Left forelimb (tissue), 1 donor: ENCODE measurements around the gene ARL5A.
"Not testable (repeated sequence)": the region's sequence is repeated elsewhere in the genome, so short reads cannot be mapped to it uniquely, and the experiment has no call there.

Source experiments
- DNase-seq: peaks from one replicate; pipeline ENCODE4 v3.0.0-alpha.2; 2018; ENCODE audit warnings: low spot score

The ARL5A gene, protein sequence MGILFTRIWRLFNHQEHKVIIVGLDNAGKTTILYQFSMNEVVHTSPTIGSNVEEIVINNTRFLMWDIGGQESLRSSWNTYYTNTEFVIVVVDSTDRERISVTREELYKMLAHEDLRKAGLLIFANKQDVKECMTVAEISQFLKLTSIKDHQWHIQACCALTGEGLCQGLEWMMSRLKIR

DNA sequence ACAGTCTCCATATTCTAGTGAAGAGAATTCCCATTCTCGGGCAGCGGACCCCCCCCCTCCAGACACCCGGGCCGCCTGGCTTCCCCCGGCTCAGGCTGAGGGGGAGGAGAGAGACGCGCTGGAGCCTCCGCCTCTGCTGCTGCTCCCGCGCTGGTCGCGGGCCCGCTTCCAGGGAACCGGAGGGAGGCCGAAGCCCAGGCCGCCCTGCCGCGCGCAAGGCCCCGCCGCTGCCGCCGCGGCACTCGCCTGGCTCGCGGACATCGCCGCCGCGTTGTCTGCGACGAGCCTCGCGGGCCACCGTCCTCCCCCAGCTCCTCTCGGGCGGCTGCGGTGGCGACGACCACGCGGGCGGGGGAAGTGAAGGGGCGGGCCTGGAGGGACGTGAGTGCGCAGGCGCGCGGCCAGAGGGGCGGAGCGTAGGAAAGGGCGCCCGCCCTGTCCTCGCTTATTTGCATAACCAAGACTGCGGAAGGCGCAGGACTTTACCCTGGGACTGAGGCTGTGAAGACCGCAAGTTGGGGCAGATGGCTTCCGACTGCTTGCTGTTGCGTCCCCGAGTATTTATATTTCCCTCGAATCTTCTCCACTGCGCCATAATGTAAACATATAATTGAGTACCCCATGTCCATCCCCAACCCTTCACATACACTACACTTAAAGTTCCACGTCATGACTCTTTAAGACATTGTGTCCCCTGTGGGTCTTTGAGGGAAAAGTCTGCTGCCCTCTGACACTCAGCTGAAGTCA is at the start of gene ARL5A:
Gene ARL5A, minus strand, starts transcription at position 279 of the 747 bp plus-strand sequence. Its CDS starts 245 bp downstream, at position 34.
- DNase-seq: peak; percentile 97

DNA sequence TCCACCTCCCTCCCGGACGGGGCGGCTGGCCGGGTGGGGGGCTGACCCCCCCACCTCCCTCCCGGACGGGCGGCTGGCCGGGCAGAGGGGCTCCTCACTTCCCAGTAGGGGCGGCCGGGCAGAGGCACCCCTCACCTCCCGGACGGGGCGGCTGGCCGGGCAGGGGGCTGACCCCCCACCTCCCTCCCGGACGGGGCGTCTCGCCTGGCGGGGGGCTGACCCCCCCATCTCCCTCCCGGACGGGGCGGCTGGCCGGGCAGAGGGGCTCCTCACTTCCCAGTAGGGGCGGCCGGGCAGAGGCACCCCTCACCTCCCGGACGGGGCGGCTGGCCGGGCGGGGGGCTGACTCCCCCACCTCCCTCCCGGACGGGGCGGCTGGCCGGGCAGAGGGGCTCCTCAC is 47.4 kb upstream of the ARL5A start:
- DNase-seq: not testable (repeated sequence)

DNA sequence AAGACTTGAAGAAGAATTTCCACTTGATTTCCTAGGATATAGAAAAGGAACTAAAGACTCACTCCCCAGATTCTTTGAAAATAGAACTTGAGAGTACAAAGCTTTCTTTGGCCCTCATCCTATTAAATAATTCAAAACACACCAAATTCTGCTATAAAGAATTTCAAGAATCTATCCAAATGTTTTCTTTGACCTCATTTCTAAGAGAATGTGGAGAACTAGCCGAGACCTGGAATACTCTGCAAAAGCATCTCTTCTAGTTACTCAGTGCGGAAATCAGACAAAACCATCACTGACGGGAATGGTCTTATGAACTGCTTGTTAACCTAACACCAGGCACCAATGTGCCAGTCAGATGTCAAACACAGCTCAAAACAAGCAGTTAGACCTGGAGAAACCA is 44.2 kb upstream of the ARL5A start:
- no peak for DNase-seq

DNA sequence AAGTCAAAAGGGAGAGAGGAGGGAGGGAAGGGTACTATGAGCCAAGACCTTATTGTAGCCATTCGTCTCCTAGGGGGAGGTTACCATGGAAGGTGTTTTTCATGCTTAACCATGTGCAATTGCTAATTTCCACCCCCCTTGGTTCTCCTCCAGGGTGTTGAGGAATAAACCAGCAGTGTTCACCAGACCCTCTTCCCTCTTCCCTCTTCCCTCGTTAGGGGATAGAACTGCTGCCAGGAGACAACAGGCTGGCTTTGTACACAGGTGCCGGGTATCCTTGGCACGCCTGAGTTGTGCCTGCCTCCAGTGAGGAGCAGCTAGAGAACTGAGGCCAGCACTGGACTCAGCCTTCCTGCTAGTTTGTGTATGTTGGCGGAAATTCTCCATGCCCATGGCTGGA is 41.1 kb upstream of the ARL5A start:
- no peak for DNase-seq

DNA sequence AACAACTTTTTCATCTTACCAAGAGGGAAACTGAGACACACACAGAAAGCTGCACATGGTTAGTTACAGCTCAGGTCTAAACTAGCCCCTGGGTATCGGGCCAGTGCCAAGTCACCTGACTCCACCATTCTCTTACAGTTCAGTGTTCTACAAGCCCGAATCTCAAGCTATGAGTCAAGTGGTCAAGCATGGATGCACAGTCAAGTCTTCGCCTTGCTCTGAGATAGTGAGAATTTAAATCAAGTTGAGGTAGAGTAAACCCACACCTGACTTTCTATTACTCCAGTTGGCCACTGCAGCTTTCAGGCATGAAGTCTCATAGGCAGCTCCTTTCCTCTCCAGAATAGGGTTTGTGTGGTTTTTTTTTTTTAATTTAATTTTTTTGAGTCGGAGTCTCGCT is 34.5 kb upstream of the ARL5A start:
- DNase-seq: no peak

DNA sequence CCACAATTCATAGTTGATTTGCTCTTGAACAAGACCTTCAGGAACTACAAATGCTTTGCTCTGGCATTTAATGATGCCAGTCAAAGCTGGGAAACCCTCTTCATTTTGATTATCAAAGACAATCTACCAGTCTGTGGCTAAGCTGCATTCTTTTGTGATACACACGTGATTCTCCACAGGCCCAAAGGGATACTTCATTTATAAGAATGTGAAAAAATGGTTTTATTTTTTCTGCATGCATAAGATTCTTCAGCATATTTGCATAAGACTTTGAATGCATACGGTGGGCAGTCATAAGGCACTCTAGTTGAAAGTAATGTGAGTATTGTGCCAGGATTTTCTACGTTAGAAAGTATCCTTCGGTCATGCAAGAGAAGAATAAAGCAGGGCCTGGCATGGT is 33.0 kb upstream of the ARL5A start:
- DNase-seq: no peak

DNA sequence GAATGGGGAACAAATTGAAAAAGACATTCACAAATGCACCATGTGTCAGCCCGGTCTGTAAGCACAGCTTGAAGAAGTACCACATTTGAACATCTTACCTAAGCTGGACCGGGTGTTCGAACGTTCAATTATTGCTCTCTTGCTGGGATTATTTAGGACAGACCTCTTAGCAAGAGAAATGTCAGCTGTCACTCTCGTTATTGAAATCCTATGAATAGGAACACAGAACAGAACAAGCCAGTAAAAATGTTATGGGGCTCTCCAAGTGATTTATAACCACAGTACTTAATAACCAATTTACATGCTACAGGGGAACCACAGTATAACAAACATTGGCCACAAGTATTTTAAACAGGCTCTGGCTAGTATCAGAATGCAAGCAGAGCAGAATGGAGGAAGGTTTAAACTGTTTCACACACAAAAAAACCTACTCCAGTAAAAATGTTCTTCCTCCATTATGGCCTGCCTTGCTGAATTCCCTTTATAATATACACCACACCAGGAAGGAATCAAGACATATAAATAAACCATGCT is 32.5 kb upstream of the ARL5A start:
- DNase-seq: no peak

DNA sequence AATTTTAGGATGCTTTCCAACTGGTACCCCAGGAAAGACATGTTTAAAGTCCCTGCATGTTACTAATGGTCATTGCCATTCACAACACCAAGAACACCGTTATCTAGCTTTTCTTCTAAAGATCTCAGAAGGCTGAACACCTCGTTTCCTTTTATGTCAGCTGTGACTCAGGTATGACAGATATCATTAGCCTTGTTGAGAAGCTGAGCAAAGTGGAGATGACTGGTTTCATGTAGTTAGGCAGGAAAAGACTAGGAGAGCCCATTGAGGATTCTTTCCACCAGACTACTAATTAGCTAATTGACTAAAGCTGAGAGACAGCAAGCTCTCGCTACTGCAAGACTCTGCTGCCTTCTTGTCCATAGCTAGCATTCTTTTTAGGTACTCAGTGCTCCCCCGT is 32.0 kb upstream of the ARL5A start:
- DNase-seq: no peak

DNA sequence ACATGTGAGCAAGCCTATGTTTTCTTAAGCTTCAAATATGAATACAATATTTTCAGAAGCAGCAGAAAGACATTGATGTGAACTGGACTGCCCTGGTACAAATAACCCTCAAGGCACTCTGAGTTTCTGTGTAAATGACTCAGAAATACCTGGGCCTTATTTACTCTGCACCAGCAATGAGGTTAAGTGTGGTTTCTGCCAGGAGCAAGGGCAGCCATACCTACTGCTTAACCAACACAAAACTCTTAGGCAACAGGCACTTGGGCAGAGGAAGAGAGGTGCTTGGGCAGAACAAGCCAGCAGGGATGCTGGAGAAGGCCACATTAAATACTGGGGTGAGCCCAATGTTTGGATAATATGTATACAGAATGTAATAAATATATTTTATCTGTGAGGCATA is 29.4 kb upstream of the ARL5A start:
- DNase-seq: no peak

DNA sequence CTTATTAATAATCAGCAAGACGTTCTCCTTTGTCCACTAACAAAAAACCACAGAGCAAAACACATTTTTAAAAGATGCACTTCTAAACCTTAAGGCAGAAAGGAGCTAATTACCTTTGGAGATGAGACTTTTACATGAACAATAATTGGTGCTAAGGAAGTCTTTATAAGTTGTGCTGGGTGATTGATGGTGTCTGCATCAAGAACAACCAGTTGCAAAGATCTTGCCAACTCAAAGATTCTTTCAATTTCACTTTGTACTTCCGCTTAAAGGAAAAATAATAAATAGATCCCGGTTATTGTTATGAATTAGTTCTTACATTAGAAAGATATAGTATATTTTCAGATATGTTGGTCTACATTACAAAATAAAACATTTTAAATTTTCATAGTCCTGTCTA is 26.9 kb upstream of the ARL5A start:
- no peak for DNase-seq

DNA sequence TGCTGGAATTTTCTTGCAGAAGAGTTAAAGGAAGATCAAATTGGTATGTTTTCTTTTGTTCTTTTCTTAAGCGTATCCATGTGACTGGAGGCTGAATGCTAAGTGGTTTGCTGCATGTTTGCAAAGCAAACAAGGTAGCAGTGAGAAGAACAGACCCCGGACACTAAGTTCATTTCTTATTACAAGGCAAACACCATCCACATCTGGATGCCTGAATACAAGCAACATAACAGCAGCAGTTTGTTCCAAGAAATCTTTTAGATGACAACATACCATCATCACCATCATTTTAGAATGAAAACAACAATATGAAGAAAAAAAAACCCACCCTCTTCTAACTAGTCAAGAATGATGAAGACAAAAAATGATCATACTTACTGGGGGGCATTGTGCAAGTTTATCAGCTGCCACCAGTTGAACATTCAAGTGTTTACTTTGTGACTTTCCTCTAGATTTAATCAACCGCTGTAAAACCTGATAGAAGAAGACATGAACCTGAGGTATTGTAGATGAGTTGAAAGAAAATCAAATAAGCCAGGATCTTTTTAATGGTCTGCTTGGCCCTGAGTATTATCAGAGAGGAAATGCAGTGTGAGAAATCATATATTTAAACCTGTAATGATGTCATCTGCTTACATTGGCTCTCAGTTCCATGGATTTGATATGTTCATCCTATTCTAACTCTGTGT is 25.0 kb upstream of the ARL5A start:
- no peak for DNase-seq

DNA sequence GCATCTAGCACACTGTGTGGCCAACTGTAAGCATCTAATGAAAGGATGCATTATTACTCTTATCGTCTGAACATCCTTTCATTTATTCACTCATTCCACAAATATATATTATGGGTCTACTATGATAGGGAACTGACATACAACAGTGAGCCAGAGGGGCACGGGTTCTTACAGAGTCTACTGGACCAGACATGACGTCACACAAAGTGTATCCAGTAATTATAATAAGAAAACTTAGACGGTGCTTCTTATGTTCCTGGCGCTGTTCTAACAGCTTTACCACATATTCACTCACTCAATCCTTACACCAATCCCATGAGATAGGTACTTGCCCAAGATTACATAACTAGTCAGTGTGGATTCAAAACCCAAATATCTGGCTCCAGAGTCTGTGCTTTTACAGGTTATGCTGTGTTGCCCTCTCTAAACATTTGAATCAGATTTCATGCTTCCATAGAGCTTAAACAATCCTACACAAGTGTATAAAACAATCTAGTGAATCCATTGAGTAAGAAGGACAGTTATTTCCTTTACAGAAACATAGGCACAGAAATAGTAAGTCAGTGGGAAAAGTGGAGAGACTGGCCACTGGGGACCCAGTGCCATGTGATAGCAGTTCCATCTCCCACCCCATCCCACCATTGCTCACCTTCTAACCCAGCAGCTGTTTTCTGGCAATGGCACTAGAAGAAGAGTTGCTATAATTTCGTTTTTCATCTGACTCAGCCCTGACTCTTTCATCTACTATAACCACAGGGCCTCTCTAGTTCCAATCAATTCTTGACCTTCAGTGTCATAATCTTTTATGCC is 24.2 kb upstream of the ARL5A start:
- DNase-seq: no peak

DNA sequence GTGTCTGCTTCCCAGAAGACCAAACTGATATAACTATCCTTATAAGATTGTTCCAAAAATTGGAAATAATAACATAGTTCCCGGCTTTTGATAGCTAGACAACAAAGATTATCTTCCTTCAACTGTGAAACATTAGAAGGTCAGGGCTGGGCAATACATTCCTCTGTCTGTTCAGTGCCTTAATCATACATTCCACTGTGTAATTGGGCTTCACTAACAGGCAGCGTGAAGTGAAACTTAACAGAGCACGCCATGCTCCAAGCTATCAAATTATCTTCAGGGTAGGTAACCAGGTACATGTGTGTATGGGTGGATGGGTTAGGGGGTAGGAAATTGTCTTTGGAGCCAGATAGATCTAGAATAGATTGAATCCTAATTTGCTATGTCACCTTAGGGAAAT is 23.5 kb upstream of the ARL5A start:
- DNase-seq: no peak

DNA sequence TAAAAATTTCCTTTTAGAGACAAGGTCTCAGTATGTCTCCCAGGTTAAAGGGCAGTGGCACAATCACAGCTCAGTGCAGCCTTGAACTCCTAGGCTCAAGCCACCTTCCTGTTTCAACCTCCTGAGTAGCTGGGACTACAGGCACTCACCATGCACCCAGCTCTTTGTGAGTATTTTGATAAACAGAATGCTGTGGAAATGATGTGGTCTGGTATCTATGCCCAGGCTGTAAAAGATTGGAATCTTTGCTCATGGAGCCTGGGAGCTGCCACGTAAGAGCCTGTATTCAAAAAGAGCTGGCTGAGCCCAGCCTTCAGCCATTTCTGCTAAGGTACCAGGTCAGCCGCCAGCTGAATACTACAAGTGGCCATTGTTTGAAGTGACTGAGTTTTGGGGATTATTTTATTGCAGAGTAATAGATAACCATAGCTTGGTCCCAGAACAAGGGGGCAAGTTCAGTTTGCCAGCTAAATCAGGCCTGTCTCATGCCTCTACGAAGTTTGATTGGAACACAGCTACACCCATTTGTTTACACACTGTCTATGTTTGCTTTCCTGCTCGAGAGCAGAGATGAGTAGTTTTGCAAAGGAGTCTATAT is 21.3 kb upstream of the ARL5A start:
- DNase-seq: no peak

DNA sequence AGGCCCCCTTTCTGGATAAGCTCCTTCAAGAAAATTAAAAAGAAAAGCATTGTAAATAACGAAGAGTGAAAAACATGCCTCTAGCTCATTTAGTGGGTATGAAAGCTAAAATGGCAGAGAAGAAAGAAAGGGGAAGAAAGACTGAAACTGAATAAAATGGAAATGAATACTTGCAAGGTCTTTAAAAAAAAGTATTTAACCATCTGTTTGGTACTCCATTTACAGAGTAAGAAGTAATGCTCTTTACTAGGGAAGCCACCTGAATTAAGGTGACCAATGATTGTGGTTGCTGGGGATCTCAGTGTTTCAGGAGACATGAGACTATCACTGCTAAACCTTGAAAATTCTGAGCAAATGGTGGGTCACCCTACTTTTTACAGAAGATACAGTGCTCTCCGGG is 17.7 kb upstream of the ARL5A start:
- DNase-seq: no peak

DNA sequence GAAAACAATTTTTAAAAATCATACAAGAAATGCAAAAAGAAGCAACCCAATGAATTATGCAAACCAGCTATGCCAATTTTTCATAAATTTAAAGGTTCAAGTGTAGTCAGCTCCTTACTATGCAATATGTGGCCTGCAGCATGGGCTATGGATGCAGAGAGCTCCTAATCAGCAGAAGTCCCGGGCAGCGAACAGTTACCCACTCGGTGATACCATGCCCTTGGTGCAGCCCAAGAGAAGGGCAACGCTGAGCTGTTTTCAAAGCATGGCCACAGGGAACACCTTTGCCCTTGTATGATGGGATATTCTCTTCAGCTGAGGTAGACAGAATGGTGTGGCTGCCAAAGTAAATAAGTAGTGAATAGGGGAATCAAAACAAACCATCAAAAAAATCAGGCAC is 17.3 kb upstream of the ARL5A start:
- no peak for DNase-seq

DNA sequence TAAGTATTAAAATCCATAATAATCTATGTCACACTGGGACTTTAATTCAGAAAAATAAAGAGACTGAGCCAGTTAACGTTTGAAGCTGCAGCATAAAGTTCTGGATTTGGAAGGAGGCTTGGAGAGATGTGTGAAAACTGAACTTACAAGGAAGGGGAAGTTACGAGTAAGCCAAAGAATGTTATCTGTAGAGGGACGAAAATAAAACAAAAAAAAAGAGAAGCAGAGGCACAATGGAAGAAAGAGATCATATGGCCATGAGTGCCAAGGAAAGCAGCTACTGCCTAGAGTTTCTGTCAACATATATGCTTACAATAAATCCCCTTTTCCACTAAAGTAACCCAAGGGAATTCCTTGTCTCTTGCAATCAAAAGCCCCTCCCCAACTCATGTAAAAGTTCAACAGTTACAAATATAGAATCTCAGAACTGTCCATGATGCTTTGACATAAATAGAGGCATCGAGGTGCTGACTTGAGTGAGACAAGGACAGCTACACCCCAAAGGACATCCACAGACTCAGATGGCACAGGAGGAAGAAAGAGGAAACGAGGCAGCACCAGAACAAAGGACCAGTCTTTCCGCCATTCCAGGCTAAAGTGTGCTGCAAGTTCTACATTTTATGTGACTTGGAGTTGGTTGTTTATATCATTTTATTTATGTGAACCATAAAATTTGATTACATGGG is 16.1 kb upstream of the ARL5A start:
- DNase-seq: no peak

DNA sequence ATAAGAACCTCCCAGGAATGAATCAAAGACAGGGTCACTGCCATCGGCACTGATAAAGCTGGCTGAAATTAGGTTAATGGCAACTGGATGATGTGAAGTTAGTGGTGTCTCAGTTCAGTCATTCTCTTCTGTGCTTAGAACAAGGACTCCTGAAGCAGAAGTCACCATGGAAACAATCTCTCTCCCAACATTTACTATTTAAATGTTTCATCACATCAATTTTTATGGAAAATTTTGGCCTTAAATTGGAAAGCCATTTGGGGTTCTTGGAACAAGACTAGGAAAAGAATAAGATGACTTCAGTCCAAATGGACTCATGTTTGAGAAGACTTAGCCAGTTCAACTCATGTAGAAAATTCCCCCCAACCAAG is 15.5 kb upstream of the ARL5A start:
- DNase-seq: no peak

DNA sequence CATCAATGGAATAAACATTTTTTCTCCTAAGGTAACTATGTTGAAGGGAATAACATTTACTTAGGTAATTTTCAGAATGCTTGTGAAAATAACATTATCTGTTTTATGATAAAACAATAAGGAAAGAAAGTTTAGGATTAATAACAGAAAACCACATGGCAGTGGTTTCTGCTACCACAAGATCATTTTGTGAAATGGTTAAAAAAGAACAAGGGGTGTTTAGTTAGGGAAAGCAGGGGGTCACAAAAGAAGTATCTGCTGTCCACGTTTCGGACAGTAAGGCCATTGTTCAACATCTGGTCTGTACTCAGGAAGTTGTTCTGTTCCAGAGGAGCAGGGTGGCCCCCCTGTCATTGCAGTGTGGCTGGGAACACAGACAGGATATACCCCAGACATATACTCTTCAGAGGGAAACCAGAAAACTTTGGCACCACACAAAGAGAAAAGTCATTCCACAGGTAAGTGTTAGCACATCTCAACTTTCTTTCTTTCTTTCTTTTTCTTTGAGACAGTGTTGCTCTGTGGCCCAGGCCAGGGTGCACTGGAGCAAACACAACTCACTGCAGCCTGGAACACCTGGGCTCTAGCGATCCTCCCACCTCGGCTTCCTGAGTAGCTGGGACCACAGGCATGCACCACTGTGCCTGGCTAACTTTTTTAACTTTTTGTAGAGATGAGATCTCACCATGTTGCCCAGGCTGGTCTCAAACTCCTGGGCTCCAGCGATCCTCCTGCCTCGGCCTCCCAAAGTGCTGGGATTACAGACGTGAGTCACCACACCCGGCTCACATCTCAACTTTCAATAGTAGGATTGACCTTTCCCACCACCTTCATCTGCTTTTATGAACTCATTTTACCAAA is 14.8 kb upstream of the ARL5A start:
- no peak for DNase-seq

DNA sequence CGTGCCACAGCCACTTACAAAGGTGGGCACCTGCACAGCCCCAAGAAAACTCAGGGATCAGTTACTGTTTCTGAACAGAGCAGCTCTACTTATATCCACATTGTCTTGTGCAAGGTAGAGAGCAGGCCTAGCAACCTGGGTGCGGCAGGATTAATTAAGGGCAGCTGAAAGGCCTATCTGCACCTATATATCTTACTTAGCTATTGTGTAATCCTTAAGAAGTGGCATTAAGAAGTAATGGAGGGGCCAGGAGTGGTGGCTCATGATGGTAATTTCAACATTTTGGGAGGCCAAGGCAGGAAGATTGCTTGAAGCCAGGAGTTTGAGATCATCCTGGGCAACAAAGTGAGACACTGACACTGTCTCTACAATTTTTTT is 12.8 kb upstream of the ARL5A start:
- no peak for DNase-seq
